K562 (cell line): ENCODE results near the gene CHST1. TPM values are rescaled to one million over a fixed set of nuclear protein-coding genes. Genes with fewer than 3 reads are reported as not detected.

Experiments
- ATAC-seq: fragments of 200-7000 bp; cut with Tn5 transposase; 3 replicates; pipeline ENCODE4 v1.9.1; 2020; ENCODE audit warnings: moderate library complexity
- BruUV-seq: library from RNA; stranded (reverse); fragments of 400-500 nt; replicated peaks from 2 replicates; lab custom pipeline; 2021; lab: Mats Ljungman, UMichigan
- CTCF ChIA-PET: fragments of 300-600 bp; formaldehyde crosslinking; extraction: SDS; loops from one replicate; lab custom pipeline; 2021; ENCODE audit warnings: low intra/inter-chr PET ratio; lab: Yijun Ruan, JAX
- POLR2A ChIA-PET: fragments of 300-600, 350-650 bp; sonication (Branson Sonifier 250); formaldehyde crosslinking; extraction: SDS; loops from one replicate; lab custom pipeline; 2021; ENCODE audit warnings: antibody characterized with exemption, inconsistent platforms; lab: Yijun Ruan, JAX
- DNase-seq, 4 experiments: peaks; one replicate each; pipeline versions ENCODE4 v3.0.0 to v3.0.0-alpha.2; 2011 to 2018; ENCODE audit warnings: low spot score in 3 of 4, mixed read lengths in 3 of 4; ENCODE audit errors: extremely low read depth in 1 of 4
- FAIRE-seq: peaks from 2 replicates; lab custom pipeline; 2011; peaks lifted over from hg19 to GRCh38; lab: Jason Lieb, UNC
- H2AFZ ChIP-seq: 2 replicates; pipeline ENCODE4 v1.6.0; 2011; ENCODE audit warnings: low read depth, low read length, control low read depth, inconsistent platforms
- H3K27ac ChIP-seq: fragments of 200-600 bp; 3 replicates; pipeline ENCODE4 v1.8.0; 2011; ENCODE audit warnings: low read depth, mild to moderate bottlenecking, control low read depth, inconsistent platforms, low read length, moderate library complexity, mixed read lengths; ENCODE audit errors: extremely low read depth
- H3K27me3 ChIP-seq, 2 experiments: fragments of 300-600 bp in 1 of 2; 2 replicates in 1 of 2; 3 replicates in 1 of 2; pipeline versions ENCODE4 v1.6.0 to v1.8.0; 2011; ENCODE audit warnings: inconsistent platforms in 2 of 2, low read length in 2 of 2, mild to moderate bottlenecking in 1 of 2, mixed read lengths in 1 of 2, moderate library complexity in 1 of 2; ENCODE audit not compliant: control insufficient read depth in 2 of 2, insufficient read depth in 2 of 2
- H3K36me3 ChIP-seq: fragments of 300-600 bp; 3 replicates; pipeline ENCODE4 v1.8.0; 2011; ENCODE audit warnings: mild to moderate bottlenecking, low read length, inconsistent platforms; ENCODE audit not compliant: control insufficient read depth, insufficient read depth
- H3K4me1 ChIP-seq, 2 experiments: fragments of 200-600 bp in 1 of 2; replicated peaks in 1 of 2; 2 replicates in 1 of 2; 3 replicates in 1 of 2; pipeline versions ENCODE4 v1.5.1 to v1.8.0; 2011; ENCODE audit warnings: inconsistent platforms in 2 of 2, low read length in 2 of 2, mild to moderate bottlenecking in 1 of 2, mixed read lengths in 1 of 2, moderate library complexity in 1 of 2; ENCODE audit not compliant: control insufficient read depth in 2 of 2, insufficient read depth in 2 of 2
- H3K4me2 ChIP-seq: 2 replicates; pipeline ENCODE4 v1.6.1; 2011; ENCODE audit warnings: low read length, control low read depth, inconsistent platforms, mixed read lengths; ENCODE audit not compliant: insufficient read depth
- H3K4me3 ChIP-seq: fragments of 200-600 bp; sonication (generic), shearing (Covaris generic); 2 replicates; pipeline ENCODE4 v1.5.1; 2016; ENCODE audit warnings: control low read depth, inconsistent platforms
- H3K79me2 ChIP-seq: fragments of 200-600 bp; 3 replicates; pipeline ENCODE4 v1.8.0; 2011; ENCODE audit warnings: low read length, inconsistent platforms; ENCODE audit not compliant: control insufficient read depth, insufficient read depth
- H3K9ac ChIP-seq, 2 experiments: 2 replicates each; pipeline versions ENCODE4 v1.6.0 to v1.6.1; 2011; ENCODE audit warnings: low read depth in 2 of 2, low read length in 2 of 2, control low read depth in 1 of 2, inconsistent platforms in 1 of 2, mild to moderate bottlenecking in 1 of 2, mixed read lengths in 1 of 2; ENCODE audit not compliant: insufficient read depth in 1 of 2
- H3K9me1 ChIP-seq: one replicate; pipeline ENCODE4 v1.6.0; 2011; ENCODE audit warnings: inconsistent platforms, mild to moderate bottlenecking, low read length, moderate library complexity; ENCODE audit not compliant: control insufficient read depth, insufficient read depth
- H3K9me3 ChIP-seq: replicated peaks from 2 replicates; pipeline ENCODE4 v1.5.1; 2011; ENCODE audit warnings: low read depth, low read length, inconsistent platforms; ENCODE audit not compliant: control insufficient read depth, insufficient read depth
- H4K20me1 ChIP-seq: replicated peaks from 2 replicates; pipeline ENCODE4 v1.6.1; 2011; ENCODE audit warnings: low read length, inconsistent platforms, mixed read lengths; ENCODE audit not compliant: control insufficient read depth, insufficient read depth
- HOXB6 ChIP-seq: fragments of 250-450 bp; sonication (Bioruptor Pico); IDR thresholded peaks from 2 replicates; pipeline ENCODE4 v1.5.1; 2022; ENCODE audit warnings: mild to moderate bottlenecking, borderline replicate concordance
- KAT2B ChIP-seq: IDR thresholded peaks from one replicate; pipeline ENCODE4 v1.6.1; 2012; ENCODE audit warnings: low read depth, mild to moderate bottlenecking, control low read depth, inconsistent platforms, low read length, moderate library complexity
- SIRT6 ChIP-seq: IDR thresholded peaks from one replicate; pipeline ENCODE4 v1.6.1; 2012; ENCODE audit warnings: low read depth, mild to moderate bottlenecking, control low read depth, inconsistent platforms, low read length, moderate library complexity
- SMARCA4 ChIP-seq: fragments of 450-650 bp; IDR thresholded peaks from 2 replicates; pipeline ENCODE4 v1.6.1; 2016
- TCF3 ChIP-seq: sonication (generic); formaldehyde crosslinking; IDR thresholded peaks from 2 replicates; pipeline ENCODE4 v1.4.0; 2020; ENCODE audit warnings: mild to moderate bottlenecking, missing genetic modification reagents
- ZBTB1 ChIP-seq: sonication (generic); formaldehyde crosslinking; IDR thresholded peaks from 2 replicates; pipeline ENCODE4 v1.8.1; 2023; ENCODE audit warnings: missing genetic modification reagents, low read depth, mild to moderate bottlenecking, borderline replicate concordance
- ZFP1 ChIP-seq: fragments of 450-650 bp; formaldehyde crosslinking; IDR thresholded peaks from 2 replicates; pipeline ENCODE4 v1.4.0; 2020; ENCODE audit warnings: mild to moderate bottlenecking, mixed read lengths
- ZKSCAN3 ChIP-seq: fragments of 250-450 bp; sonication (Bioruptor Pico); IDR thresholded peaks from 2 replicates; pipeline ENCODE4 v1.4.0; 2020
- ZNF217 ChIP-seq: sonication (generic); formaldehyde crosslinking; IDR thresholded peaks from 2 replicates; pipeline ENCODE4 v1.8.0; 2022; ENCODE audit warnings: mild to moderate bottlenecking, missing genetic modification reagents
- ZNF589 ChIP-seq: fragments of 200-800 bp; sonication (Bioruptor generic); IDR thresholded peaks from 2 replicates; pipeline ENCODE4 v1.6.1; 2016; ENCODE audit warnings: low read depth, missing genetic modification characterization, missing compliant biosample characterization
- WGBS: fragments of 100-300 bp; shearing (Covaris generic); methylation state at CpG from one replicate; pipeline ENCODE4 v1.1.6; 2016; ENCODE audit warnings: low coverage, mixed read lengths; ENCODE audit not compliant: insufficient coverage; ENCODE audit errors: missing lambda C conversion rate; 5-methylcytosine and 5-hydroxymethylcytosine counted together
- in situ Hi-C: fragments of 300-500 bp; cut with MboI; formaldehyde crosslinking; loops from 4 replicates; pipeline ENCODE4 v1.15.0; 2018; ENCODE audit warnings: inconsistent platforms, mixed read lengths
- intact Hi-C: fragments of 100-400 bp; cut with micrococcal nuclease; formaldehyde crosslinking; loops from 2 replicates; pipeline ENCODE4 v1.14.2; 2022
- polyA plus RNA-seq, 8 experiments: library from polyadenylated mRNA; depleted of rRNA in 4 of 8; stranded (reverse) in 5 of 8; unstranded in 3 of 8; fragments of >200 nt; fragmentation: Nextera tagmentation in 2 of 8; fragmentation: Illumina TruSeq in 1 of 8; extraction: Ambion mirVana in 2 of 8; extraction: Trizol in 1 of 8; gene quantifications; 2 replicates each; pipeline versions ENCODE4 v1.2.1 to v1.2.3, GENCODE V29; 2011 to 2014; ENCODE audit warnings: inconsistent platforms in 1 of 8, missing spikeins in 1 of 8
- total RNA-seq, 7 experiments: library from RNA; depleted of rRNA in 6 of 7; stranded (reverse); fragments of >200 nt in 6 of 7; fragmentation: Illumina TruSeq in 2 of 7; extraction: Trizol in 2 of 7; gene quantifications; 2 replicates each; pipeline versions ENCODE4 v1.2.1 to v1.2.3, GENCODE V29; 2011 to 2021; ENCODE audit warnings: low replicate concordance in 1 of 7
- TF ChIP-seq, protein P1 (sequence below): fragments of 250-450 bp; sonication (Bioruptor Pico); IDR thresholded peaks from 2 replicates; pipeline ENCODE4 v1.4.0; 2020; ENCODE audit warnings: mild to moderate bottlenecking, moderate library complexity

CHST1 gene
- total and polyA plus RNA-seq, 9 of the 15 experiments (the other 6 are each of a cell fraction or from before 2014, with no cell fraction given): 0.04 to 0.32 (median 0.18) TPM; not detected in 4

DNA sequence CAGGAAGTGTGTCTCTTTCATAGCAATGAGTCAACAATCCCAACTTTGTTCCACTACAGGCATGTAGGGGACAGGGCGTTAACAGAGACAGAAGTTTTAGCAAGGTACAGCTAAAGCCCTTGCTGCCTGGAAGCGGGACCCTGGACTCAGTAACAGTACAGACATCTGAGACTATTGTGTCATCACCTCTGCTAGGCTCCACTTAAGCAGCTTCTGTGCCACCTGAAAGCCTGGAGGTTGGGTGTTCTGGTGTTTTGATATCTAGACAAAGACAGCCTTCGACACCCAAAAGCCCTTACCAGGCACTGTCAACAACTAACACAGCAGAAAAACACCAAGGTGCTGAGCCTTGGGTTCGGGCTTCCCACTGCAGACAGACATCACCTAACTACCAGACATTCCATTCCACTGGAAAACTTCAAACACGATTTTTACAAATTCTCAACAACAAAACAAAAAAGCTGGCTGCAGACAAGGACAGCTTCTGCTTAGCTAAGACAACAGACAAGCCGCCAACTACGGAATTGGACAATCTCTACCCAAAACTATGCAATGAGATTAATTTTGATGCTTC is 20.6 kb upstream of the CHST1 start:
- peaks cover 3% of the 10 kb centered on the region; the same call in 1 of the 2 replicates for H4K20me1 ChIP-seq
- H3K36me3 ChIP-seq: no peaks in the 10 kb centered on the region
- no peak overlapping the region for H3K4me2 ChIP-seq
- H3K79me2 ChIP-seq: no peaks in the 10 kb centered on the region
- H3K9me3 ChIP-seq: no peaks in the 10 kb centered on the region
- POLR2A ChIA-PET: interaction anchor here (0.9 kb wide), 1 partner anchor 13 kb away, joined by 3 read pairs; no protein-coding TSS in a partner anchor
- TF ChIP-seq ZNF589 (CRISPR knock-in tag) (no peak), ZNF217 (CRISPR knock-in tag) (no peak), ZKSCAN3 (CRISPR knock-in tag) (no peak), ZFP1 (no peak), TCF3 (CRISPR knock-in tag) (no peak), ZBTB1 (CRISPR knock-in tag) (no peak), SMARCA4 (no peak), SIRT6 (no peak), HOXB6 (no peak), KAT2B (no peak)
- TF ChIP-seq, protein P1, sequence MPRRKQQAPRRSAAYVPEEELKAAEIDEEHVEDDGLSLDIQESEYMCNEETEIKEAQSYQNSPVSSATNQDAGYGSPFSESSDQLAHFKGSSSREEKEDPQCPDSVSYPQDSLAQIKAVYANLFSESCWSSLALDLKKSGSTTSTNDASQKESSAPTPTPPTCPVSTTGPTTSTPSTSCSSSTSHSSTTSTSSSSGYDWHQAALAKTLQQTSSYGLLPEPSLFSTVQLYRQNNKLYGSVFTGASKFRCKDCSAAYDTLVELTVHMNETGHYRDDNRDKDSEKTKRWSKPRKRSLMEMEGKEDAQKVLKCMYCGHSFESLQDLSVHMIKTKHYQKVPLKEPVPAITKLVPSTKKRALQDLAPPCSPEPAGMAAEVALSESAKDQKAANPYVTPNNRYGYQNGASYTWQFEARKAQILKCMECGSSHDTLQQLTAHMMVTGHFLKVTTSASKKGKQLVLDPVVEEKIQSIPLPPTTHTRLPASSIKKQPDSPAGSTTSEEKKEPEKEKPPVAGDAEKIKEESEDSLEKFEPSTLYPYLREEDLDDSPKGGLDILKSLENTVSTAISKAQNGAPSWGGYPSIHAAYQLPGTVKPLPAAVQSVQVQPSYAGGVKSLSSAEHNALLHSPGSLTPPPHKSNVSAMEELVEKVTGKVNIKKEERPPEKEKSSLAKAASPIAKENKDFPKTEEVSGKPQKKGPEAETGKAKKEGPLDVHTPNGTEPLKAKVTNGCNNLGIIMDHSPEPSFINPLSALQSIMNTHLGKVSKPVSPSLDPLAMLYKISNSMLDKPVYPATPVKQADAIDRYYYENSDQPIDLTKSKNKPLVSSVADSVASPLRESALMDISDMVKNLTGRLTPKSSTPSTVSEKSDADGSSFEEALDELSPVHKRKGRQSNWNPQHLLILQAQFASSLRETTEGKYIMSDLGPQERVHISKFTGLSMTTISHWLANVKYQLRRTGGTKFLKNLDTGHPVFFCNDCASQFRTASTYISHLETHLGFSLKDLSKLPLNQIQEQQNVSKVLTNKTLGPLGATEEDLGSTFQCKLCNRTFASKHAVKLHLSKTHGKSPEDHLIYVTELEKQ (CRISPR knock-in tag): no peak
- H3K4me3 ChIP-seq: no peak overlapping the region
- peaks cover 16 to 43% of the 10 kb centered on the region in 2 experiments; a peak in 4 of 5 replicates for H3K27me3 ChIP-seq
- DNase-seq (no peak), ATAC-seq (no peak), FAIRE-seq (no peak)
- no peaks in the 10 kb centered on the region for H3K9me1 ChIP-seq
- no peaks in the 10 kb centered on the region for H3K4me1 ChIP-seq
- in situ Hi-C loops: no loop called here
- BruUV-seq: no TSS peak
- H2AFZ ChIP-seq: no peak overlapping the region
- H3K9ac ChIP-seq: no peak overlapping the region
- 6% methylated on average over 7 of the region's 7 CpGs for WGBS
- CTCF ChIA-PET: no interaction called here
- intact Hi-C loops: no loop called here
- H3K27ac ChIP-seq: no peak overlapping the region
